Vein endothelial cell (primary cell): Measurements from ENCODE around the gene COPZ2. TPM values are rescaled to one million over a fixed set of nuclear protein-coding genes. Genes with fewer than 3 reads are reported as not detected.

ENCODE experiments used
- small RNA-seq: library from RNA; depleted of rRNA; stranded (forward); fragments of <200 nt; gene quantifications from one replicate; pipeline ENCODE3, GENCODE V24; 2012
- total RNA-seq: library from RNA; depleted of rRNA; stranded (reverse); fragments of >200 nt; gene quantifications from 2 replicates; pipeline ENCODE4 v1.2.3, GENCODE V29; 2012

COPZ2 gene, protein sequence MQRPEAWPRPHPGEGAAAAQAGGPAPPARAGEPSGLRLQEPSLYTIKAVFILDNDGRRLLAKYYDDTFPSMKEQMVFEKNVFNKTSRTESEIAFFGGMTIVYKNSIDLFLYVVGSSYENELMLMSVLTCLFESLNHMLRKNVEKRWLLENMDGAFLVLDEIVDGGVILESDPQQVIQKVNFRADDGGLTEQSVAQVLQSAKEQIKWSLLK
- total RNA-seq = 6.4 and 6.5 TPM in 2 replicates

DNA sequence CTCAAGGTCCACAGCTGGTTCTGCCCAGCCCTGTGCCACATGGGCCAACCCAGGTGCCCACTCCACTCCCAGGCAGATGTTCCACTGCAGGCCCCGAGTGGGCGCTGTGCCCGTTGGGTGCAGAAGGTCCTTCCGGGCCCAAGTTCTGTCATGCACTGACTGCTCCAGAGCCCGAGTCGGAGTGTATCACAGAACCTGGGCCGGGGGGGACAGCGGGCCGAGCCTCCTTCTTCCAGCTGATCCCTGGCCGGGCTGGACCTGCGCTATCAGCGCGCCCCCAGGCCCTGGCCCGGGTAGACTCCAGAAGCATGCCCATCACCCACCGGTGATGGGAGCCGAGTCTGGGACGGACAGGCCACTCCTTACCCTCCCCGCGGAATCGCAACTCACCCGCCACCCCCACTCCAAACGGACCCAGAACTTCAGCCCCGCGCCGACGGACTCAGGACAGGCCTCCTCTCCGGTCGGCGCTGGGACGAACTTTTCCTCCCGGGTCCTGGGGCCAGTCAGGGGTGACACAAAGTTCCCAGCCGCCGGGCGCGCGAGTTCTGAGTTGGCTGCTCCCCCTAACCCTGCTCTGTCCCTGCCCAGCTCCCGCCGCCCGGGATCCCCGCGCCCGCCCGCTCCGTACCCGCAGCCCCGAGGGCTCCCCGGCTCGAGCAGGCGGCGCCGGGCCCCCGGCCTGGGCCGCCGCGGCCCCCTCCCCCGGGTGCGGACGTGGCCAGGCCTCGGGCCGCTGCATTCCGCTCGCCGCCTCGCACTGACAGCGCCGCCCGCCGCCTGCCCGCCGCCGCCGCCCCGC is at the start of gene COPZ2:
Gene COPZ2 (minus strand): TSS at position 762 of the 802 bp plus-strand sequence. CDS start 20 bp downstream, at position 742.

DNA sequence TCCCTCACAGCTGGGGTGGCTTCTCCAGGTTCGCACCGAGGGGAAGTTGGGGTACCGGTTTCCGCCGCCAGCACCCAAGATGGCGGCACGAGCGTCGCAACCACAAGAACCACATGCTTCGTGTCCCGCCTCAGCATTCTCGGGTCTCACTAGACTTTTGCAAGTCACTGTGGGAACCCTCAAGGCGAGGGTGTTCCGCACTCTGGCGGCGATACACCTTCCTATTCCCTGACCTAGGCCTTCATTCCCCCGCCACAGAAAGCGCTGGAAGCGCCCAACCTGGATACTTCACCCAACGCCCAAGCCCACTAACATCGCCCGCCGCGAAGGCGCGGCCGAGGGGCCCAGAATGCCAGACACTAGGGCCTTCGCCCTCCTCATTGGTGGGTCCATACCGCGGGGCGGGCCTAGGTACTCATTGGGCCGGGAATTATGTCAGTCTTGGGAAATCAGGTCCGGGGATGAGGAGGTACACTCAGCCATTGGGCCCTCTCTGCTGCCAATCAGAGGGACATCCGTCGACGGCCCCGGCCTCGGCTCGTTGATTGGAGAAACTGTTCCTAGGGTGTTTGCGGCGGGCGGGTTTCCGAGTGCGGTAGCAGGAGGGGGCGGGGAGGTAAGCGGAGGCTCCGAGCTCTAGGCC is 10.3 kb upstream of the COPZ2 start, which contains the start of gene NFE2L1:
Gene NFE2L1 (plus strand): TSS at position 619 of the 643 bp plus-strand sequence. CDS start 2,760 bp downstream, outside the sequence.

Small RNA genes lying within 50 kb of the gene (small RNA-seq; reads per million reads assigned to genes)
- not detected for gene AC004477.2
- 314 reads per million, percentile 99 among the genes with 10 or more reads in this experiment for gene MIR152

Other genes with a start within 250 kb of the COPZ2 start
- 15.4 and 17.3 TPM in 2 replicates for gene OSBPL7, start 216.0 kb downstream of the COPZ2 start, total RNA-seq
- gene MRPL10, start 206.3 kb downstream of the COPZ2 start, total RNA-seq = 30.5 and 52.3 TPM in 2 replicates
- 0.29 TPM in 1 of 2 replicates, not detected in the other for gene LRRC46, start 206.1 kb downstream of the COPZ2 start, total RNA-seq
- gene SCRN2, start 196.5 kb downstream of the COPZ2 start, total RNA-seq = 27.4 and 41.5 TPM in 2 replicates
- gene SP6, start 186.6 kb downstream of the COPZ2 start, total RNA-seq = 0.33 and 1.2 TPM in 2 replicates
- gene SP2, start 141.6 kb downstream of the COPZ2 start, total RNA-seq = 2.9 and 3.3 TPM in 2 replicates
- gene PNPO, start 96.2 kb downstream of the COPZ2 start, total RNA-seq = 42.1 and 51.9 TPM in 2 replicates
- not detected in 2 replicates for gene PRR15L, start 79.9 kb downstream of the COPZ2 start, total RNA-seq
- 27.9 and 41.8 TPM in 2 replicates for gene CDK5RAP3, start 66.7 kb downstream of the COPZ2 start, total RNA-seq
- gene NFE2L1, start 10.6 kb upstream of the COPZ2 start, total RNA-seq = 137 and 143 TPM in 2 replicates
- 45.4 and 50.8 TPM in 2 replicates for gene CBX1, start 63.7 kb upstream of the COPZ2 start, total RNA-seq
- 14.7 and 17.0 TPM in 2 replicates for gene SNX11, start 70.0 kb upstream of the COPZ2 start, total RNA-seq